ENCODE measurements around the gene CHTOP. TPM values are rescaled to one million over a fixed set of nuclear protein-coding genes. Genes with fewer than 3 reads are reported as not detected.

Gene CHTOP
- total and polyA plus RNA-seq, 2 of the 8 experiments (the other 6 are each of a cell fraction or from before 2014, with no cell fraction given), result 84.6 to 104 TPM

- H3K4me2 ChIP-seq (ENCODE audit: insufficient read depth in 1 of 2, low read depth in 2 of 2, low read length in 2 of 2), result no peak overlapping the region
- DNase-seq (ENCODE audit: low read depth in 1 of 2, low spot score in 2 of 2), result no peak
- H3K14ac ChIP-seq (ENCODE audit: insufficient read length), result no peak overlapping the region
- H3K4me1 ChIP-seq (replicated peaks in 1 of 4; ENCODE audit: control insufficient read depth in 3 of 4, insufficient read depth in 4 of 4, low read length in 3 of 4), result peaks cover 0 to 3% (median 0%) of the 10 kb centered on the region in 4 experiments; a peak in 1 of 7 replicates
- no peak overlapping the region for H3K9ac ChIP-seq (replicated peaks in 1 of 4; ENCODE audit: extremely low read depth in 1 of 4, low read depth in 3 of 4, low read length in 3 of 4)
- CTCF ChIA-PET (ENCODE audit: partially characterized antibody), result interaction anchor here (0.6 to 3.1 kb wide), 7 partner anchors 10 to 629 kb away, joined by 3 to 13 read pairs (median 6); partner anchors contain the start of genes CHTOP, S100A1, S100A13 and SNAPIN
- H3K27ac ChIP-seq (ENCODE audit: low read depth, low read length), result no peak overlapping the region
- H4K20me1 ChIP-seq (replicated peaks in 1 of 2; ENCODE audit: control insufficient read depth in 1 of 2, insufficient read depth in 2 of 2, low read length in 2 of 2), result peaks cover 3% of the 10 kb centered on the region in 2 experiments
- no peak overlapping the region for H3K18ac ChIP-seq (ENCODE audit: extremely low read depth, low read length)
- H3K27me3 ChIP-seq (replicated peaks in 1 of 4; ENCODE audit: control insufficient read depth in 3 of 4, extremely low read depth in 1 of 4, insufficient read depth in 3 of 4, low read length in 3 of 4), result no peaks in the 10 kb centered on the region
- H3K4ac ChIP-seq (replicated peaks; ENCODE audit: insufficient read length, low read depth, low read length), result no peak overlapping the region
- no peak overlapping the region for H3K4me3 ChIP-seq (ENCODE audit: extremely low read depth in 1 of 4, insufficient read depth in 2 of 4, low read depth in 3 of 4, low read length in 4 of 4)
- H4K5ac ChIP-seq (ENCODE audit: insufficient read length, low read depth, low read length), result no peak overlapping the region
- no peak overlapping the region for H4K91ac ChIP-seq (replicated peaks; ENCODE audit: insufficient read length, low read length)
- H4K8ac ChIP-seq (ENCODE audit: extremely low read depth, insufficient read depth, low read length), result no peak overlapping the region; the same call in 1 of the 2 replicates
- no peak overlapping the region for H2BK12ac ChIP-seq (ENCODE audit: low read depth, low read length)
- TF ChIP-seq CTCF (IDR thresholded peaks at IDR 0.05; ENCODE audit: control extremely low read depth in 1 of 3, insufficient read depth in 1 of 3, low read depth in 1 of 3, low read length in 3 of 3) (no peak), POLR2A (IDR thresholded peaks at IDR 0.05; ENCODE audit: control extremely low read depth in 1 of 2, low read depth in 2 of 2, low read length in 2 of 2) (no peak), ATF2 (IDR thresholded peaks at IDR 0.05; ENCODE audit: low read length) (no peak), GTF2F1 (IDR thresholded peaks at IDR 0.05; ENCODE audit: borderline replicate concordance, low read depth, low read length) (no peak), SUZ12 (IDR thresholded peaks at IDR 0.05; ENCODE audit: low read length) (no peak), FOSL1 (IDR thresholded peaks at IDR 0.05; ENCODE audit: insufficient read depth, low read depth, low read length) (no peak), PHF8 (conservative IDR thresholded peaks at IDR 0.05; ENCODE audit: low read depth, low read length) (no peak), JUN (IDR thresholded peaks at IDR 0.05; ENCODE audit: low read depth, low read length) (no peak)
- H3K23ac ChIP-seq (ENCODE audit: insufficient read length), result no peak overlapping the region
- POLR2A ChIA-PET (ENCODE audit: partially characterized antibody), result interaction anchor here (0.5 to 16.2 kb wide), 12 partner anchors 9 to 341 kb away, joined by 3 to 343 read pairs (median 5); partner anchors contain the start of genes CHTOP, ILF2, RPS27 and S100A1
- H3K79me2 ChIP-seq (ENCODE audit: control insufficient read depth in 1 of 2, insufficient read depth in 2 of 2, low read length in 2 of 2), result no peaks in the 10 kb centered on the region
- no peak overlapping the region for H2BK120ac ChIP-seq (replicated peaks; ENCODE audit: low read depth, low read length)
- WGBS, 2 experiments (ENCODE audit: extremely low coverage in 1 of 2, insufficient coverage in 1 of 2, insufficient read length in 1 of 2, insufficient replicate concordance in 2 of 2, low coverage in 1 of 2, low lambda C conversion rate in 2 of 2, missing lambda C conversion rate in 1 of 2), result 68% methylated on average over 3 of the region's 3 CpGs; no CpG with 5 or more reads in 1 of the 2 experiments
- H2AFZ ChIP-seq (ENCODE audit: low read length), result no peak overlapping the region
- no peaks in the 10 kb centered on the region for H3K9me3 ChIP-seq (ENCODE audit: insufficient read depth in 2 of 2, low read depth in 1 of 2, low read length in 1 of 2)
- H3K23me2 ChIP-seq (ENCODE audit: low read depth, low read length), result no peaks in the 10 kb centered on the region
- H2BK5ac ChIP-seq (ENCODE audit: low read depth, low read length), result no peak overlapping the region
- no peak for FAIRE-seq
- no peak overlapping the region for H2AK5ac ChIP-seq (ENCODE audit: low read depth, low read length)
- no peaks in the 10 kb centered on the region for H3K79me1 ChIP-seq (ENCODE audit: low read depth, low read length)
- H2BK15ac ChIP-seq (ENCODE audit: low read length), result 0 out of 2 replicates have a peak overlapping the region, but pooled peaks have one; percentile 72
- H3K56ac ChIP-seq (replicated peaks; ENCODE audit: insufficient read length, low read depth, low read length), result no peak overlapping the region
- H2BK20ac ChIP-seq (ENCODE audit: low read length), result no peak overlapping the region
- H3K36me3 ChIP-seq (ENCODE audit: control insufficient read depth in 2 of 4, insufficient read depth in 4 of 4, low read length in 3 of 4), result peaks cover 7 to 18% (median 16%) of the 10 kb centered on the region in 4 experiments
Observed at GRCh38 chr1:153649137-153649862, 15.4 kb downstream of the CHTOP start.
